HG02852 (cell line): ENCODE results near the gene PAK6.
A peak's percentile ranks its signal among the peaks of the same experiment; 100 is the strongest.

Source experiments
- ATAC-seq: cut with Tn5 transposase; IDR thresholded peaks from one replicate; pipeline ENCODE4 v1.9.1; 2021; ENCODE audit warnings: mild to moderate bottlenecking, moderate library complexity; ENCODE audit not compliant: unreplicated experiment

The PAK6 gene

GRCh38 chr15:40307421-40308211 lies 68.8 kb downstream of the PAK6 start, which contains the start of gene PLCB2:
PLCB2 (minus strand) TSS chr15:40307935; CDS start chr15:40307672, 263 bp downstream.
- ATAC-seq, result peak; percentile 61

GRCh38 chr15:40309344-40309862 lies 70.5 kb downstream of the PAK6 start:
- no peak for ATAC-seq

GRCh38 chr15:40310001-40310959 lies 71.4 kb downstream of the PAK6 start:
- no peak for ATAC-seq

- ATAC-seq, result no peak
Measured at GRCh38 chr15:40310993-40311392, 72.1 kb downstream of the PAK6 start.

- no peak for ATAC-seq
Measured at GRCh38 chr15:40312370-40313158, 73.7 kb downstream of the PAK6 start.

GRCh38 chr15:40313531-40314398 lies 74.9 kb downstream of the PAK6 start:
- no peak for ATAC-seq

- no peak for ATAC-seq
Measured at GRCh38 chr15:40314723-40315276, 75.9 kb downstream of the PAK6 start.

GRCh38 chr15:40316931-40317330 lies 78.1 kb downstream of the PAK6 start:
- no peak for ATAC-seq

- no peak for ATAC-seq
Measured at GRCh38 chr15:40317580-40317979, 78.7 kb downstream of the PAK6 start.

GRCh38 chr15:40320409-40320808 lies 81.5 kb downstream of the PAK6 start:
- no peak for ATAC-seq

DNA sequence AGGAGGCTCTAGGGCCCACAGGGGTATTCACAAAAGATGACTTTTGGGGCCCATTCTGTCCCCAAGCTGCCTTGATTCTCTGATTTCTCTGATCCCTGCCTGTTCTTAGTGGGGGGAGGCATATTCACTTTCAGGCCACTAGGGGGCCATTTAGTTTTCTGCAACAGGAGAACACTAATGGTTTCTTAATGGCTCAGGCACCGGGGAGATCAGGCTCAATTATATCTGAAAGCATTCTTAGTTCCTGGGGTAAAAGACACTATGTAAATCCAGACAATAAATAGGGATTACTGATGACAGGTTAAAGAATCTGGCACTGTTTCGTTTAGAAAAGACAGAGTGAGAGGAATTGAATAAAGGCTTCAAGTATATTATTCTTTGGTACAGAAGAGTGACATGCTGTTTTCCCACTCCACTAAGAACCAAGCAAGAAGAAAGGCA lies 82.1 kb downstream of the PAK6 start:
- ATAC-seq, result no peak

- no peak for ATAC-seq
Measured at GRCh38 chr15:40322531-40323238, 83.8 kb downstream of the PAK6 start.

DNA sequence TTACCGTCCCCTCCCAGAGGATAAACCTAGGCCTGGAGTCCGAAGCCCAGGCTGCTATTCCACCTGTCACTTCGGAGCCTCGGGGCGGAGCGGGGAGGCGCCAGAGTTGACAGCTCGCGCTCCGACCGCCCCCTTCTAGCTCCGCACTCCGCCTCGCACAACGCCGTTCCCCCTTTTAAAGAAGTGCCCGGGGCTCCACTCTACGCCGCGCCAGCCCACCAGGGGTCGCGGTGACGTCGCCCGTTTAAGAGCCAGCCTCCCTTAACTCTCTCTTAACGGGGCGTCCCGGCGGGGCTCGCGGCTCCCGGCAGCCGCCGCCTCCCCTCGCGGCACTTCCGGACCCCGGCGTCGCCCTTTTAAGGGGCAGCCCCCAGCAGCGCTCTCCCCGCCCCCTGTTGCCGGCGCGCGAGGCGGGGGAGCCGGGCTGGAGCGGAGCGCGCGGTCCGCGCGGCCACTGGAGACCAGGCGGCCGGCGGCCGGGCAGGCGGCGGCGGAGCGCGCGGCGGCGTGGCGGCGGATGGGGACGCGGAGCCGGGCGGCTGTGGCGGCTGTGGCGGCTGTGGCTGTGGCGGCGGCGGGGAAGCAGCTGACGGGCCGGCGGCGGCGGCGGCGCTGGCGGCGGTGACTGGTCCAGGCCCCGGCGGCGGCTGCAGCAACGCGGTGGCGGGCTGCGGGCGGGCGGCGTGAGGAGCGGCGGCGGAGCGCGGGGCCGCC lies 84.5 kb downstream of the PAK6 start, which contains the start of gene INAFM2:
INAFM2 (plus strand) TSS at position 454 of the 714 bp plus-strand sequence. CDS start 364 bp downstream, outside the sequence.
- peak; percentile 87 for ATAC-seq

DNA sequence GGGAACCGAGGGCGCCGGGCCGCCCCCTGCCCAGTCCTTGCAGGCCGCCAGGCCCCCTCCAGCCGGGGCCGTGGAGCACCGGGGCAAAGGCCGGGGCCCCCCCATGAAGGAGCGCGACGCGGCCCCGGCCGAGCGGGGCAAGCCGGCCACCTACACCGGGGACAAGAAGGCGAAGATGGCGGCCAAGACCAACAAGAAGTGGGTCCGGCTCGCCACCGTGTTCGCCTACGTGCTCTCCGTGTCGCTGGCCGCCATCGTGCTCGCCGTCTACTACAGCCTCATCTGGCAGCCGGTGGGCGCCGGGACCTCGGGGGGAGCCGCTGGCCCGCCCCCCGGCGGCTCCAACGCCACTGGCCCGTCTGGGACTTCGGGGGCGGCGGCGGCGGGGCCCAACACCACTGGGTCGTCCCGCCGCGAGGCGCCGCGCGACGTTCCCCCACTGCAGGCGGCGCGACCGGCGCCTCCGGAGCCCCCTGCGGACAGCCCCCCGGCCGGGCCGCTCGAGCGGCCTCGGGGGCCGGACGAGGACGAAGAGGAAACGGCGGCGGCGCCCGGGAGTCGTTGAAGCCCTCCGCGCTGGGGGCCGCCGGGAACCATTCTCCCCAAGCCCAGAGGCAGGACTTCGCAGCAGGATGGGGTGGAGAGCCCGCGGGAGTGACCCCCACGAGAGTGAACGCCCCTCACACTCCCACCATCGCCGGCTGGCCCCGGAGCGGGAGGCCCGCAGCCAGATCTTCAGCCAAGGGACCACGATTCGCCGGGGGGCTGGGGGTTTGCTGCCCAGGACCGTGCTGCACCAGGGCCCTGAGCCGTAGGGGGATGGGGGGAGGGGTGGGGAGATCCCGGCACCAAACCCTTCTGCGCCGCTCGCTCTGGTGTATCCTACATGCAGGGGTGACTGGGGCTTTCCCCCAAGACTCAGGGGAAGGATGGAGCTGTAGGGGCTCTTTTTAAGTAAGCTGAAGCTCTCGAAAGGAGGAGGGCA lies 85.4 kb downstream of the PAK6 start:
- ATAC-seq, result peak; percentile 17

DNA sequence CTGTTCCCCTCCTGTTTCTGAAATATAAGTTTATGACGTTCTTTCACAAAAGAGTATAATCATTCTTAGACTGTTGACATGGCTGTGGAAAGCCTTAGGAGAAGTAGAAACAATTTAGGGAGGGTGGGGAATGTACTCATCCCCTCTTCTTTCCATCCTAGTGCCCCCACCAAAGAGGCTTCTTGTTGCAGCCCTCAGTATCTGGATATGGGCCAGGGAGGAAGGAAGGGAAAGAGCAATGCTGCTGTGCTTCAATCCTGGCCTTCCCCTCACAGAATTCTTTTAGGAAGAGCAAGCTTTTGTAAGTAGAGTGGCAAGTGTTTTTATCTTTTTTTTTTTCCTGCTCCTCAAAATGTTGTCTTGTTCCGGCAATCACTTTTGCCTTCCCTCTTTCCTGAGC lies 86.3 kb downstream of the PAK6 start:
- no peak for ATAC-seq

- ATAC-seq, result no peak
Measured at GRCh38 chr15:40325700-40326099, 86.8 kb downstream of the PAK6 start.
